Effector memory CD4-positive, alpha-beta T cell (primary cell): ENCODE measurements around the gene NOS1AP.

Experiments
- DNase-seq, 3 donors: peaks; one replicate each; pipeline ENCODE4 v3.0.0-alpha.2; 2020
- H3K27ac ChIP-seq: 2 replicates; pipeline ENCODE4 v1.7.0; 2013; ENCODE audit warnings: mild to moderate bottlenecking, low read length, moderate library complexity; ENCODE audit not compliant: insufficient read depth, poor library complexity, severe bottlenecking
- H3K27me3 ChIP-seq: replicated peaks from 2 replicates; pipeline ENCODE4 v1.7.0; 2013; ENCODE audit warnings: mild to moderate bottlenecking, low read length; ENCODE audit not compliant: insufficient read depth, control insufficient read depth, poor library complexity, severe bottlenecking
- H3K36me3 ChIP-seq: 2 replicates; pipeline ENCODE4 v1.7.0; 2013; ENCODE audit warnings: mild to moderate bottlenecking, low read length, moderate library complexity; ENCODE audit not compliant: control insufficient read depth, insufficient read depth
- H3K4me1 ChIP-seq: 2 replicates; pipeline ENCODE4 v1.7.0; 2013; ENCODE audit warnings: low read length, mild to moderate bottlenecking; ENCODE audit not compliant: control insufficient read depth, insufficient read depth, poor library complexity, severe bottlenecking
- H3K4me3 ChIP-seq: 2 replicates; pipeline ENCODE4 v1.7.0; 2013; ENCODE audit warnings: low read length, low read depth, mild to moderate bottlenecking; ENCODE audit not compliant: insufficient read depth, poor library complexity, severe bottlenecking
- H3K9me3 ChIP-seq: 2 replicates; pipeline ENCODE4 v1.7.0; 2013; ENCODE audit warnings: mild to moderate bottlenecking, low read length, moderate library complexity; ENCODE audit not compliant: control insufficient read depth

The NOS1AP gene

GRCh38 chr1:162220009-162220539, 150.6 kb downstream of the NOS1AP start:
- Histone ChIP-seq H3K36me3 (no peaks in the 10 kb centered on the region), H3K27me3 (no peaks in the 10 kb centered on the region), H3K4me1 (no peaks in the 10 kb centered on the region), H3K9me3 (no peaks in the 10 kb centered on the region), H3K27ac (no peak overlapping the region), H3K4me3 (no peak overlapping the region)
- no peak for DNase-seq

- Histone ChIP-seq H3K27me3 (no peaks in the 10 kb centered on the region), H3K9me3 (no peaks in the 10 kb centered on the region), H3K4me3 (no peak overlapping the region), H3K36me3 (no peaks in the 10 kb centered on the region), H3K4me1 (no peaks in the 10 kb centered on the region), H3K27ac (no peak overlapping the region)
- no peak for DNase-seq
Measured at GRCh38 chr1:162222014-162222413, 152.5 kb downstream of the NOS1AP start.

GRCh38 chr1:162222730-162223129, 153.2 kb downstream of the NOS1AP start:
- H3K27ac ChIP-seq: no peak overlapping the region
- no peak overlapping the region for H3K4me3 ChIP-seq
- no peak for DNase-seq
- no peaks in the 10 kb centered on the region for H3K9me3 ChIP-seq
- no peaks in the 10 kb centered on the region for H3K27me3 ChIP-seq
- no peaks in the 10 kb centered on the region for H3K4me1 ChIP-seq
- no peaks in the 10 kb centered on the region for H3K36me3 ChIP-seq

DNA sequence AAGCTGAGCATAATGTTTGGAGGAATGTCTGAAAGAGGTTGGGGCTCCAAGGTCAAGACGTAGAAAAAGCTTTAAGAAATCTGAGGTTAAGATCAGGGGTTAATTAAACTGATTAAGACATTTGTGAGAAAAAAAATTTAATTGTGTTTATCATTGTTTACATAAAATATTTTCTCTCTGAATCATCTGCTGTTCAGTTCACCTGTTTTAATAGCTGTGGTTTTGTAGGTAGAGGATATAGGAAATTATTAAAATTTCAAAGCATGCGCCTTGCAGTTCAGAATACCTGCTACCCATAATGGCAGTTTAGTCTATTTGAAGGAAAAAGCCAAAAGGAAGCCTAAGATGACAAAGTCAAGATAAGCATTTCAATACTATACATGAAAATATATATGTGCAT, 154.0 kb downstream of the NOS1AP start:
- no peaks in the 10 kb centered on the region for H3K4me1 ChIP-seq
- H3K27me3 ChIP-seq: no peaks in the 10 kb centered on the region
- no peak for DNase-seq
- H3K9me3 ChIP-seq: no peaks in the 10 kb centered on the region
- no peak overlapping the region for H3K27ac ChIP-seq
- no peak overlapping the region for H3K4me3 ChIP-seq
- no peaks in the 10 kb centered on the region for H3K36me3 ChIP-seq

GRCh38 chr1:162224267-162224666, 154.8 kb downstream of the NOS1AP start:
- Histone ChIP-seq H3K27ac (no peak overlapping the region), H3K27me3 (no peaks in the 10 kb centered on the region), H3K4me1 (no peaks in the 10 kb centered on the region), H3K36me3 (no peaks in the 10 kb centered on the region), H3K9me3 (no peaks in the 10 kb centered on the region), H3K4me3 (no peak overlapping the region)
- DNase-seq: no peak

- H3K4me1 ChIP-seq: no peaks in the 10 kb centered on the region
Measured at GRCh38 chr1:162228586-162228985, 159.1 kb downstream of the NOS1AP start.

GRCh38 chr1:162229549-162229948, 160.1 kb downstream of the NOS1AP start:
- Histone ChIP-seq H3K36me3 (no peaks in the 10 kb centered on the region), H3K9me3 (no peaks in the 10 kb centered on the region), H3K27ac (no peak overlapping the region), H3K4me3 (no peak overlapping the region), H3K4me1 (no peaks in the 10 kb centered on the region), H3K27me3 (no peaks in the 10 kb centered on the region)
- DNase-seq: no peak

More at GRCh38 chr1:162228586-162228985, 159.1 kb downstream of the NOS1AP start:
- DNase-seq: no peak
- Histone ChIP-seq H3K9me3 (no peaks in the 10 kb centered on the region), H3K27ac (no peak overlapping the region), H3K27me3 (no peaks in the 10 kb centered on the region), H3K4me3 (no peak overlapping the region), H3K36me3 (no peaks in the 10 kb centered on the region)

GRCh38 chr1:162230096-162230495, 160.6 kb downstream of the NOS1AP start:
- Histone ChIP-seq H3K9me3 (no peaks in the 10 kb centered on the region), H3K27ac (no peak overlapping the region), H3K4me3 (no peak overlapping the region), H3K36me3 (no peaks in the 10 kb centered on the region), H3K4me1 (no peaks in the 10 kb centered on the region), H3K27me3 (no peaks in the 10 kb centered on the region)
- DNase-seq: no peak

DNA sequence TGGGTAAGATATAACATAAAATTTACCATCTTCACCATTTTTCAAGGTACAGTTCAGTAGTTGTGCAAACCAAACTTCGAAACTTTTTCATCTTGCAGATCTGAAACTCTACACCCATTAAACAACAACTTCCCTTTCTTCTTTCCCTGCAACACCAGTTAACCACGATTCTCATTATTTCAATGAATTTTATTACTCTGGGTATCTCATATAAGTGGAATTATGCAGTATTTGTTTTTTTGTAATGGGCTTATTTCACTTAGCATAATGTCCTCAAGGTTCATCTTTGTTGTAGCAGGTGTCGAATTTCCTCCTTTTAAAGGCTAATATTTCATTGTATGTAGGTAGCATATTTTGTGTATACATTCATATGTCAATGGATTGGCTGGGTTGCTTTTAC, 161.0 kb downstream of the NOS1AP start:
- Histone ChIP-seq H3K27me3 (no peaks in the 10 kb centered on the region), H3K4me1 (no peaks in the 10 kb centered on the region), H3K9me3 (no peaks in the 10 kb centered on the region), H3K36me3 (no peaks in the 10 kb centered on the region), H3K4me3 (no peak overlapping the region), H3K27ac (no peak overlapping the region)
- no peak for DNase-seq

GRCh38 chr1:162232034-162232711, 162.7 kb downstream of the NOS1AP start:
- no peaks in the 10 kb centered on the region for H3K4me1 ChIP-seq
- H3K36me3 ChIP-seq: no peaks in the 10 kb centered on the region
- no peak overlapping the region for H3K27ac ChIP-seq
- no peak overlapping the region for H3K4me3 ChIP-seq
- no peaks in the 10 kb centered on the region for H3K27me3 ChIP-seq
- H3K9me3 ChIP-seq: no peaks in the 10 kb centered on the region
- no peak for DNase-seq
